SK-N-SH treated with all-trans-retinoic acid at 6 μM for 48 hours (cell line): ENCODE data around the gene TOMM7.

ENCODE experiments used
- ATAC-seq: fragments of 200-7000 bp; cut with Tn5 transposase; 3 replicates; pipeline ENCODE4 v1.9.1; 2020; ENCODE audit warnings: mild to moderate bottlenecking, moderate library complexity
- BACH2 ChIP-seq: fragments of 250-450 bp; sonication (Bioruptor Pico); IDR thresholded peaks from 2 replicates; pipeline ENCODE4 v1.9.0; 2021; ENCODE audit warnings: mild to moderate bottlenecking, borderline replicate concordance
- CSDC2 ChIP-seq: fragments of 250-450 bp; sonication (Bioruptor Pico); IDR thresholded peaks from 2 replicates; pipeline ENCODE4 v1.5.0; 2020; ENCODE audit warnings: mild to moderate bottlenecking, moderate library complexity
- ESRRG ChIP-seq: fragments of 250-450 bp; sonication (Bioruptor Pico); IDR thresholded peaks from 2 replicates; pipeline ENCODE4 v1.6.1; 2021; ENCODE audit warnings: mild to moderate bottlenecking
- GLIS3 ChIP-seq: fragments of 250-450 bp; sonication (Bioruptor Pico); IDR thresholded peaks from 2 replicates; pipeline ENCODE4 v1.5.0; 2020; ENCODE audit warnings: mild to moderate bottlenecking, moderate library complexity
- ISL1 ChIP-seq: fragments of 250-450 bp; sonication (Bioruptor Pico); IDR thresholded peaks from 2 replicates; pipeline ENCODE4 v2.1.2; 2022; ENCODE audit warnings: mild to moderate bottlenecking, moderate library complexity
- OSR1 ChIP-seq: fragments of 250-450 bp; sonication (Bioruptor Pico); IDR thresholded peaks from 2 replicates; pipeline ENCODE4 v1.8.0; 2022; ENCODE audit warnings: moderate library complexity, mild to moderate bottlenecking, inconsistent platforms
- PATZ1 ChIP-seq: fragments of 250-450 bp; sonication (Bioruptor Pico); IDR thresholded peaks from 2 replicates; pipeline ENCODE4 v1.8.0; 2020; ENCODE audit warnings: mild to moderate bottlenecking, moderate library complexity, borderline replicate concordance
- TCF4 ChIP-seq: fragments of 250-450 bp; sonication (Bioruptor Pico); IDR thresholded peaks from 2 replicates; pipeline ENCODE4 v1.8.0; 2021; ENCODE audit warnings: mild to moderate bottlenecking, moderate library complexity, borderline replicate concordance
- ZC3H10 ChIP-seq: fragments of 250-450 bp; sonication (Bioruptor Pico); IDR thresholded peaks from 2 replicates; pipeline ENCODE4 v1.5.1; 2021; ENCODE audit warnings: mild to moderate bottlenecking, moderate library complexity
- ZFP3 ChIP-seq: fragments of 250-450 bp; sonication (Bioruptor Pico); IDR thresholded peaks from 2 replicates; pipeline ENCODE4 v1.5.0; 2020; ENCODE audit warnings: mild to moderate bottlenecking, moderate library complexity
- ZFP30 ChIP-seq: fragments of 450-650 bp; formaldehyde crosslinking; IDR thresholded peaks from 2 replicates; pipeline ENCODE4 v1.5.0; 2022; ENCODE audit warnings: mild to moderate bottlenecking, moderate library complexity
- ZNF565 ChIP-seq: fragments of 450-650 bp; formaldehyde crosslinking; conservative IDR thresholded peaks from 2 replicates; pipeline ENCODE4 v1.5.0; 2020; ENCODE audit warnings: low read depth, mild to moderate bottlenecking, moderate library complexity
- ZNF70 ChIP-seq: fragments of 450-650 bp; formaldehyde crosslinking; IDR thresholded peaks from 2 replicates; pipeline ENCODE4 v1.5.0; 2020; ENCODE audit warnings: mild to moderate bottlenecking, moderate library complexity
- ZNF8 ChIP-seq: fragments of 450-650 bp; formaldehyde crosslinking; IDR thresholded peaks from 2 replicates; pipeline ENCODE4 v1.5.0; 2020; ENCODE audit warnings: mild to moderate bottlenecking, moderate library complexity
- TF ChIP-seq, protein P1 (sequence below): fragments of 250-450 bp; sonication (Bioruptor Pico); IDR thresholded peaks from 2 replicates; pipeline ENCODE4 v1.5.1; 2021; ENCODE audit warnings: mild to moderate bottlenecking, moderate library complexity
- TF ChIP-seq, protein P2 (sequence below): fragments of 250-450 bp; sonication (Bioruptor Pico); IDR thresholded peaks from 2 replicates; pipeline ENCODE4 v1.8.0; 2021; ENCODE audit warnings: low read depth, mild to moderate bottlenecking, moderate library complexity, borderline replicate concordance
- TF ChIP-seq, protein P3 (sequence below): fragments of 250-450 bp; sonication (Bioruptor Pico); IDR thresholded peaks from 2 replicates; pipeline ENCODE4 v1.5.0; 2020; ENCODE audit warnings: mild to moderate bottlenecking, moderate library complexity
- TF ChIP-seq, protein P4 (sequence below): fragments of 250-450 bp; sonication (Bioruptor Pico); IDR thresholded peaks from 2 replicates; pipeline ENCODE4 v1.5.1; 2020; ENCODE audit warnings: low read depth, mild to moderate bottlenecking, moderate library complexity

TOMM7 gene

GRCh38 chr7:22842973-22843372, 20.3 kb upstream of the TOMM7 start (continued):
- no peak for TF ChIP-seq ESRRG
- TF ChIP-seq, all 23 proteins: peak for 0

- TF ChIP-seq ZNF565 (no peak), TCF4 (CRISPR knock-in tag) (no peak), ISL1 (CRISPR knock-in tag) (no peak), BACH2 (CRISPR knock-in tag) (no peak), ZC3H10 (CRISPR knock-in tag) (no peak), OSR1 (CRISPR knock-in tag) (no peak), ZNF70 (CRISPR knock-in tag) (no peak), PATZ1 (CRISPR knock-in tag) (no peak), ZFP30 (CRISPR knock-in tag) (no peak), GLIS3 (CRISPR knock-in tag) (no peak), ZFP3 (CRISPR knock-in tag) (no peak), CSDC2 (CRISPR knock-in tag) (no peak)
- TF ChIP-seq, protein P1, sequence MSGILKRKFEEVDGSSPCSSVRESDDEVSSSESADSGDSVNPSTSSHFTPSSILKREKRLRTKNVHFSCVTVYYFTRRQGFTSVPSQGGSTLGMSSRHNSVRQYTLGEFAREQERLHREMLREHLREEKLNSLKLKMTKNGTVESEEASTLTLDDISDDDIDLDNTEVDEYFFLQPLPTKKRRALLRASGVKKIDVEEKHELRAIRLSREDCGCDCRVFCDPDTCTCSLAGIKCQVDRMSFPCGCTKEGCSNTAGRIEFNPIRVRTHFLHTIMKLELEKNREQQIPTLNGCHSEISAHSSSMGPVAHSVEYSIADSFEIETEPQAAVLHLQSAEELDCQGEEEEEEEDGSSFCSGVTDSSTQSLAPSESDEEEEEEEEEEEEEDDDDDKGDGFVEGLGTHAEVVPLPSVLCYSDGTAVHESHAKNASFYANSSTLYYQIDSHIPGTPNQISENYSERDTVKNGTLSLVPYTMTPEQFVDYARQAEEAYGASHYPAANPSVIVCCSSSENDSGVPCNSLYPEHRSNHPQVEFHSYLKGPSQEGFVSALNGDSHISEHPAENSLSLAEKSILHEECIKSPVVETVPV, result no peak
- TF ChIP-seq, protein P2, sequence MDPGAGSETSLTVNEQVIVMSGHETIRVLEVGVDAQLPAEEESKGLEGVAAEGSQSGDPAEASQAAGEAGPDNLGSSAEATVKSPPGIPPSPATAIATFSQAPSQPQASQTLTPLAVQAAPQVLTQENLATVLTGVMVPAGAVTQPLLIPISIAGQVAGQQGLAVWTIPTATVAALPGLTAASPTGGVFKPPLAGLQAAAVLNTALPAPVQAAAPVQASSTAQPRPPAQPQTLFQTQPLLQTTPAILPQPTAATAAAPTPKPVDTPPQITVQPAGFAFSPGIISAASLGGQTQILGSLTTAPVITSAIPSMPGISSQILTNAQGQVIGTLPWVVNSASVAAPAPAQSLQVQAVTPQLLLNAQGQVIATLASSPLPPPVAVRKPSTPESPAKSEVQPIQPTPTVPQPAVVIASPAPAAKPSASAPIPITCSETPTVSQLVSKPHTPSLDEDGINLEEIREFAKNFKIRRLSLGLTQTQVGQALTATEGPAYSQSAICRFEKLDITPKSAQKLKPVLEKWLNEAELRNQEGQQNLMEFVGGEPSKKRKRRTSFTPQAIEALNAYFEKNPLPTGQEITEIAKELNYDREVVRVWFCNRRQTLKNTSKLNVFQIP (CRISPR knock-in tag), result no peak
- TF ChIP-seq, protein P3, sequence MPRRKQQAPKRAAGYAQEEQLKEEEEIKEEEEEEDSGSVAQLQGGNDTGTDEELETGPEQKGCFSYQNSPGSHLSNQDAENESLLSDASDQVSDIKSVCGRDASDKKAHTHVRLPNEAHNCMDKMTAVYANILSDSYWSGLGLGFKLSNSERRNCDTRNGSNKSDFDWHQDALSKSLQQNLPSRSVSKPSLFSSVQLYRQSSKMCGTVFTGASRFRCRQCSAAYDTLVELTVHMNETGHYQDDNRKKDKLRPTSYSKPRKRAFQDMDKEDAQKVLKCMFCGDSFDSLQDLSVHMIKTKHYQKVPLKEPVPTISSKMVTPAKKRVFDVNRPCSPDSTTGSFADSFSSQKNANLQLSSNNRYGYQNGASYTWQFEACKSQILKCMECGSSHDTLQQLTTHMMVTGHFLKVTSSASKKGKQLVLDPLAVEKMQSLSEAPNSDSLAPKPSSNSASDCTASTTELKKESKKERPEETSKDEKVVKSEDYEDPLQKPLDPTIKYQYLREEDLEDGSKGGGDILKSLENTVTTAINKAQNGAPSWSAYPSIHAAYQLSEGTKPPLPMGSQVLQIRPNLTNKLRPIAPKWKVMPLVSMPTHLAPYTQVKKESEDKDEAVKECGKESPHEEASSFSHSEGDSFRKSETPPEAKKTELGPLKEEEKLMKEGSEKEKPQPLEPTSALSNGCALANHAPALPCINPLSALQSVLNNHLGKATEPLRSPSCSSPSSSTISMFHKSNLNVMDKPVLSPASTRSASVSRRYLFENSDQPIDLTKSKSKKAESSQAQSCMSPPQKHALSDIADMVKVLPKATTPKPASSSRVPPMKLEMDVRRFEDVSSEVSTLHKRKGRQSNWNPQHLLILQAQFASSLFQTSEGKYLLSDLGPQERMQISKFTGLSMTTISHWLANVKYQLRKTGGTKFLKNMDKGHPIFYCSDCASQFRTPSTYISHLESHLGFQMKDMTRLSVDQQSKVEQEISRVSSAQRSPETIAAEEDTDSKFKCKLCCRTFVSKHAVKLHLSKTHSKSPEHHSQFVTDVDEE (CRISPR knock-in tag), result no peak
- TF ChIP-seq, all 23 proteins: peak for 0
- ATAC-seq, result peak; percentile 10; the same call in 1 of the 3 replicates
These were observed 19.8 kb upstream of the TOMM7 start for GRCh38 chr7:22842383-22842941.

DNA sequence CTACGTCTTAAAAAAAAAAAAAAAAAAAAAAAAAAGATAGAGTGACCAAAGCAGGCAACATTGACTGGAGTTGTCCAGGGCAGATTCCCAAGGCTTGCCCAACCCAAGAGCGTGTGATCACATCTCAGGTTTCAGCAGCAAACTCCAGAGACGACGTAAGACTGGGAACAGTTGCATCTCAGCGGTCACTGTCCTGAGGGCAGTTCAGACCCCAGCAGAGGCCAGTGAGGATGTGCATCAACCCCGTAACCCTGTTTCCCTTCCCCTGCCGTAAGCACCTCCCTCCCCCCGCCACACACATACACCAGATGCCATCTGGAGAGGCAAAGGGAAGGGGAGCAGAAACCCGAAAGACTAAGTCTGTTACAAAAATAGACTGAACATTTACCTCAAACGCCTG, 19.3 kb upstream of the TOMM7 start:
- ATAC-seq, result peak; percentile 24; the same call in 2 of the 3 replicates
- TF ChIP-seq, protein P4, sequence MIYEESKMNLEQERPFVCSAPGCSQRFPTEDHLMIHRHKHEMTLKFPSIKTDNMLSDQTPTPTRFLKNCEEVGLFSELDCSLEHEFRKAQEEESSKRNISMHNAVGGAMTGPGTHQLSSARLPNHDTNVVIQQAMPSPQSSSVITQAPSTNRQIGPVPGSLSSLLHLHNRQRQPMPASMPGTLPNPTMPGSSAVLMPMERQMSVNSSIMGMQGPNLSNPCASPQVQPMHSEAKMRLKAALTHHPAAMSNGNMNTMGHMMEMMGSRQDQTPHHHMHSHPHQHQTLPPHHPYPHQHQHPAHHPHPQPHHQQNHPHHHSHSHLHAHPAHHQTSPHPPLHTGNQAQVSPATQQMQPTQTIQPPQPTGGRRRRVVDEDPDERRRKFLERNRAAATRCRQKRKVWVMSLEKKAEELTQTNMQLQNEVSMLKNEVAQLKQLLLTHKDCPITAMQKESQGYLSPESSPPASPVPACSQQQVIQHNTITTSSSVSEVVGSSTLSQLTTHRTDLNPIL, result no peak
- TF ChIP-seq, protein P3 (CRISPR knock-in tag), result no peak
- TF ChIP-seq OSR1 (CRISPR knock-in tag) (no peak), ZNF8 (CRISPR knock-in tag) (no peak), ZNF565 (no peak)
- TF ChIP-seq, all 23 proteins: peak for 0
